Right atrium auricular region (tissue), 2 donors: ENCODE measurements around the gene VASN. TPM values are rescaled to one million over a fixed set of nuclear protein-coding genes. Genes with fewer than 3 reads are reported as not detected.

Source experiments
- DNase-seq: peaks from one replicate; pipeline ENCODE4 v3.0.0-alpha.2; 2019; ENCODE audit warnings: low spot score
- H3K27ac ChIP-seq, 2 donors: fragments of 200-600 bp; sonication (generic); 1 replicate in 1 of 2; 2 replicates in 1 of 2; pipeline ENCODE4 v1.5.1; 2016 to 2019
- H3K27me3 ChIP-seq, 2 donors: fragments of 200-600 bp; sonication (generic); one replicate each; pipeline versions ENCODE4 v1.5.1 to v1.6.0; 2017 to 2019
- H3K36me3 ChIP-seq: fragments of 200-600 bp; sonication (generic); one replicate; pipeline ENCODE4 v1.5.1; 2016
- H3K4me1 ChIP-seq, 2 donors: fragments of 200-600 bp; sonication (generic); one replicate each; pipeline versions ENCODE4 v1.5.1 to v1.6.0; 2017 to 2019
- H3K4me3 ChIP-seq, 2 donors: fragments of 200-600 bp; sonication (generic); 1 replicate in 1 of 2; 2 replicates in 1 of 2; pipeline ENCODE4 v1.5.1; 2017 to 2019; ENCODE audit warnings: mild to moderate bottlenecking in 1 of 2, moderate library complexity in 1 of 2
- H3K9me3 ChIP-seq, 2 donors: fragments of 200-600 bp; sonication (generic); one replicate each; pipeline ENCODE4 v1.5.1; 2019
- CTCF ChIP-seq, 2 donors: fragments of 200-600 bp; sonication (generic); IDR thresholded peaks; one replicate each; pipeline ENCODE4 v1.5.1; 2019; ENCODE audit warnings: antibody characterized with exemption in 2 of 2
- total RNA-seq, 2 donors: library from RNA; depleted of rRNA; stranded (reverse); fragments of >200 nt; gene quantifications; one replicate each; pipeline ENCODE4 v1.1.0, GENCODE V29; 2016

VASN gene
- total RNA-seq, 2 donors from 2014 or later, result 17.9 to 39.0 TPM

GRCh38 chr16:4420505-4421105 lies 49.0 kb downstream of the VASN start:
- Histone ChIP-seq H3K36me3 (no peaks in the 10 kb centered on the region), H3K27me3 (no peaks in the 10 kb centered on the region), H3K27ac (no peak overlapping the region), H3K4me1 (peaks cover 0 to 12% of the 10 kb centered on the region in 2 donors), H3K4me3 (no peak overlapping the region), H3K9me3 (no peaks in the 10 kb centered on the region)
- DNase-seq, result no peak
- TF ChIP-seq CTCF (IDR thresholded peaks at IDR 0.05), result no peak

GRCh38 chr16:4425378-4426020 lies 53.9 kb downstream of the VASN start, which contains the start of gene DNAJA3:
DNAJA3 (plus strand) TSS chr16:4425868; CDS start chr16:4425882, 14 bp downstream.
- peak; percentile 94 for DNase-seq
- Histone ChIP-seq H3K4me3 (peak within 1 kb of the TSS; percentile 93 to 95), H3K27me3 (no peaks in the 10 kb centered on the region), H3K27ac (peak within 1 kb of the TSS; percentile 92), H3K9me3 (no peaks in the 10 kb centered on the region), H3K4me1 (peaks cover 0 to 25% of the 10 kb centered on the region in 2 donors), H3K36me3 (no peaks in the 10 kb centered on the region)
- no peak for TF ChIP-seq CTCF (IDR thresholded peaks at IDR 0.05)

- Histone ChIP-seq H3K27me3 (no peaks in the 10 kb centered on the region), H3K4me1 (peaks cover 0 to 25% of the 10 kb centered on the region in 2 donors), H3K36me3 (peaks cover under 1% of the 10 kb centered on the region), H3K9me3 (no peaks in the 10 kb centered on the region), H3K4me3 (peak overlapping the region; percentile 93 to 95), H3K27ac (peak overlapping the region; percentile 92)
- TF ChIP-seq CTCF (IDR thresholded peaks at IDR 0.05), result no peak
- DNase-seq, result no peak
These were observed 54.5 kb downstream of the VASN start for GRCh38 chr16:4426021-4426684.

GRCh38 chr16:4426722-4427372 lies 55.2 kb downstream of the VASN start:
- TF ChIP-seq CTCF (IDR thresholded peaks at IDR 0.05), result no peak
- peak overlapping the region in 1 of 2 donors; percentile 92 for H3K27ac ChIP-seq
- H3K4me3 ChIP-seq, result peak overlapping the region; percentile 93 to 95
- no peaks in the 10 kb centered on the region for H3K27me3 ChIP-seq
- no peak for DNase-seq
- H3K9me3 ChIP-seq, result no peaks in the 10 kb centered on the region
- H3K4me1 ChIP-seq, result peaks cover 0 to 25% of the 10 kb centered on the region in 2 donors
- H3K36me3 ChIP-seq, result peaks cover 7% of the 10 kb centered on the region

GRCh38 chr16:4428500-4428899 lies 56.9 kb downstream of the VASN start:
- Histone ChIP-seq H3K9me3 (no peaks in the 10 kb centered on the region), H3K27ac (no peak overlapping the region), H3K27me3 (no peaks in the 10 kb centered on the region), H3K4me3 (no peak overlapping the region), H3K36me3 (peaks cover 11% of the 10 kb centered on the region), H3K4me1 (peaks cover 0 to 25% of the 10 kb centered on the region in 2 donors)
- no peak for TF ChIP-seq CTCF (IDR thresholded peaks at IDR 0.05)
- no peak for DNase-seq
